Measurements from ENCODE around the gene FRMPD4.

Gene FRMPD4

DNA sequence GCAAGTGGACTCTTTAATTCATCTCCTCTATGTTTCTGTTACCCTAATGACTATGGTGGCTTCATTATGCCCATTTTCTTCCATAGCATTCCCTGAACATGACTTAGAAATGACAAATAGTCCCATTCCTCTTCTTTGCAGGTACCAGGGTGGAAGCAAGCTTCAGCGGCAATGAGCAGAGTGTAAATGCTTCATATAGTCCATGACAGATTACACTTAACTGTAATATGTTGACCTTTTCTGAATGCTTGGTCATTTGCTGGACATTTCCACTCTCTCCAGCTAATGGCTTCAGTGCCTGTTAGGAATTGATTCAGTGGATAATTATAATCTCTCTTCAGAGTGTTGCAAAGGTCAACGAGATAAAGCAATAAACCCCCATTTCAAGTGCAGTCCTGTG is 523.2 kb downstream of the FRMPD4 start:
- no peak for TF ChIP-seq CTCF (IDR thresholded peaks at IDR 0.05; ENCODE audit: control insufficient read depth, insufficient read depth, low read depth, low read length, missing control alignments)
- no peak overlapping the region for H3K4me3 ChIP-seq (ENCODE audit: control insufficient read depth, low read depth, low read length)
- no peak for DNase-seq (ENCODE audit: low read depth)

DNA sequence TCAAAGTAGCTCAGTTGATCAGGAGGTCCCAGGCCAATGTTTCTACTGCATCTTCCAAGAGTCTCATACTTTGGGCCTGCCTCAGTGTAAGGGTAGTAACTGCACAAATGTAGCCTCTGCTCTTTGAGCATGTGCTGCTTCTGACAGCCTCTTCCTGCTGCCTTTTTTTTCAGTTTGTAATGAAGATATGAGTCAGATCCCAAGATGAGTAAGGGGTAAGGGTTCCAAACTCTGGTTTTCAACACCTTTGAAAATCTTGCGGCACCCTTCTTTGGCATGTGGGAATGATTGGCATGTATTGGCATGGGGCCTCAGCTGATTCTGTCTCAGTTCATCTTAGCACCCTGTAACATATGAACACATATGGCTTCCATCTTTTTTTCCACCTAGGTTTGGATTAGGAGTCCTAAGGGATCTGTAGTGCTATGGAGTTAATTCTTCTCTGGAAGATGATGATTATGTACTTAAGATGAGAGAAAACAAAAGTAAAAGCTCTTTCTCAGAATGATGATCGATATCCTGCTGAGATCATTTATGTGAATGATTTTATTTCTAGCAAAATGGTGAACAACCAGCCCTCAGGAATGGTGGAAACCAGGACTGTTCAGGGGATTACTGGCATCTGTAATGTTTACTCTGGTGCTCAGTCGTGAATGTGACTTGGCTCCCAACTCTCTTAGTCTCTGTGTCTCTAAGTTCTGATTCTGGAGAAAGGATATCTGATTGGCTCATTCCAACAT is 534.3 kb downstream of the FRMPD4 start:
- no peak for DNase-seq (ENCODE audit: low read depth)
- no peak overlapping the region for H3K4me3 ChIP-seq (ENCODE audit: control insufficient read depth, low read depth, low read length)
- TF ChIP-seq CTCF (IDR thresholded peaks at IDR 0.05; ENCODE audit: control insufficient read depth, insufficient read depth, low read depth, low read length, missing control alignments) = no peak

GRCh38 chrX:12673487-12673886 is 535.2 kb downstream of the FRMPD4 start:
- no peak overlapping the region for H3K4me3 ChIP-seq (ENCODE audit: control insufficient read depth, low read depth, low read length)
- TF ChIP-seq CTCF (IDR thresholded peaks at IDR 0.05; ENCODE audit: control insufficient read depth, insufficient read depth, low read depth, low read length, missing control alignments) = no peak
- no peak for DNase-seq (ENCODE audit: low read depth)

DNA sequence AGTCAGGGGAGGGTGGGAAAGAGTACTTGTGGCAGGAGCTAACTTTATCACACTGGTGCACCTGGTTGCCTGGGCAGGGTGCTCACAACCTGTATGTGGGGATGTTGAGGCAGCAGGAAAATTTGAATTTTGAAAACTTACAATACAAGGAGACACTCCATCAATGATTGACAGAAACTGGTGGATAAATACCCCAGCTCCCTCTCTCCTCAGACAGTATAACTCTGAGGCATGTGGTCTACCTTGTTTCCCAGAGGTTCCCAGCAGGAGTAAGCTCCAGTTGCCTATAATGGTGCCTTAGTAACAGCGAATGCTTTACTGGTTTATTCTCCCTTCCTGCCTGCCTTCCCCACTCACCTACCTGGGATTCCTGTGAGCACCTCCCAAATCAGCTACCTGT is 541.2 kb downstream of the FRMPD4 start:
- H3K4me3 ChIP-seq (ENCODE audit: control insufficient read depth, low read depth, low read length) = no peak overlapping the region
- no peak for TF ChIP-seq CTCF (IDR thresholded peaks at IDR 0.05; ENCODE audit: control insufficient read depth, insufficient read depth, low read depth, low read length, missing control alignments)

DNA sequence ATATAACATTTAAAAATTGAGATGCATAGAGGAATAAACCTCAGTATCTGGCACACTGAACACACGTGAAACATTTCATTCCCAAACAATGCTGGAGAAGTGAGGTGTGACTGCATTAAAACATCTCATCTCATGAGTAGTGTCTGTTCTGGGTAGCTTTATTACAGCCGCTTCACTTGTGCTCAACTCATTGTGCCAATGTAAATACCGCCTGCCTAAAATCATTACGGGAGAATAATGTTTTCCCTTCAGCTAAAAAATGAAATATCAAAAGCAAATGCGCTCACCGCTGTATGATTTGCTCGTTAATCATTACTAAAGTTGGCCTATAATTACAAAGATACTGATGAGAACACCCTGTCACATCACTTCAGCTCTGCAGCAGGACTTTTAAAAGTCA is 542.8 kb downstream of the FRMPD4 start:
- no peak overlapping the region for H3K4me3 ChIP-seq (ENCODE audit: control insufficient read depth, low read depth, low read length)
- no peak for TF ChIP-seq CTCF (IDR thresholded peaks at IDR 0.05; ENCODE audit: control insufficient read depth, insufficient read depth, low read depth, low read length, missing control alignments)
- DNase-seq (ENCODE audit: low read depth) = no peak

More for the DNA sequence above, 541.2 kb downstream of the FRMPD4 start:
- DNase-seq (ENCODE audit: low read depth) = no peak

- DNase-seq (ENCODE audit: low read depth) = no peak
- H3K4me3 ChIP-seq (ENCODE audit: control insufficient read depth, low read depth, low read length) = no peak overlapping the region
- TF ChIP-seq CTCF (IDR thresholded peaks at IDR 0.05; ENCODE audit: control insufficient read depth, insufficient read depth, low read depth, low read length, missing control alignments) = no peak
Measured at GRCh38 chrX:12685541-12685940, 547.3 kb downstream of the FRMPD4 start.
